Stimulated activated naive CD4-positive, alpha-beta T cell treated with Interleukin-2 at 50 U/mL for 16 hours (primary cell): ENCODE data around the gene RNU6-9.
"Not testable (repeated sequence)": the region's sequence is repeated elsewhere in the genome, so short reads cannot be mapped to it uniquely, and the experiment has no call there.

Experiments
- DNase-seq: peaks from one replicate; lab custom pipeline; 2025; lab: John Stamatoyannopoulos, UW

Gene RNU6-9

GRCh38 chr19:861756-862580, 31.3 kb upstream of the RNU6-9 start:
- peak; percentile 58 for DNase-seq

GRCh38 chr19:862581-863314, 30.5 kb upstream of the RNU6-9 start:
- DNase-seq, result peak; percentile 72

GRCh38 chr19:863315-863620, 30.0 kb upstream of the RNU6-9 start:
- DNase-seq, result no peak

GRCh38 chr19:866769-867300, 26.4 kb upstream of the RNU6-9 start:
- no peak for DNase-seq

DNA sequence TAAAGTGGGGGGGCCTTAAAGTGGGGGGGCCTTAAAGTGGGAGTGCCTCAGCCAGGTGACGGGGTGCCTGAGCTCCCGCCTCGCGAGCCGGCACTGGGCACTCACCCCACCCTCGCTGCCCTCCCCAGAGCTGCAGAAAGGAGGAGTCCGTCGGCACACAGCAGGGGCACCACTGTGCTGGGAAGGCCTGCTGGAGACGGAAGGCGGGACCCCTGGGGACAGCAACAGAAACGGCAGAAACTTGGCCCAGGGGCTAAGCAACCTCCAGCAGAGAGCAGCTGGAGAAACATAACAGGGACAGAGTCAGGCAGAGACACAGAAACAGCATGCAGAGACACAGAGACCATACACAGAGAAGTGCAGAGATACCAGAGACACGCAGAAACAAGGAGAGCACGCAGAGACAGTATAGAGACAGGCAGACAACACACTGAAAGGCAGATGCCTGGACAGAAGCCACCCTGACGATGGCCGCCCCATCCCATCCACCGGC, 25.9 kb upstream of the RNU6-9 start:
- no peak for DNase-seq

- DNase-seq, result no peak
These were observed 25.3 kb upstream of the RNU6-9 start for GRCh38 chr19:867855-868457.

DNA sequence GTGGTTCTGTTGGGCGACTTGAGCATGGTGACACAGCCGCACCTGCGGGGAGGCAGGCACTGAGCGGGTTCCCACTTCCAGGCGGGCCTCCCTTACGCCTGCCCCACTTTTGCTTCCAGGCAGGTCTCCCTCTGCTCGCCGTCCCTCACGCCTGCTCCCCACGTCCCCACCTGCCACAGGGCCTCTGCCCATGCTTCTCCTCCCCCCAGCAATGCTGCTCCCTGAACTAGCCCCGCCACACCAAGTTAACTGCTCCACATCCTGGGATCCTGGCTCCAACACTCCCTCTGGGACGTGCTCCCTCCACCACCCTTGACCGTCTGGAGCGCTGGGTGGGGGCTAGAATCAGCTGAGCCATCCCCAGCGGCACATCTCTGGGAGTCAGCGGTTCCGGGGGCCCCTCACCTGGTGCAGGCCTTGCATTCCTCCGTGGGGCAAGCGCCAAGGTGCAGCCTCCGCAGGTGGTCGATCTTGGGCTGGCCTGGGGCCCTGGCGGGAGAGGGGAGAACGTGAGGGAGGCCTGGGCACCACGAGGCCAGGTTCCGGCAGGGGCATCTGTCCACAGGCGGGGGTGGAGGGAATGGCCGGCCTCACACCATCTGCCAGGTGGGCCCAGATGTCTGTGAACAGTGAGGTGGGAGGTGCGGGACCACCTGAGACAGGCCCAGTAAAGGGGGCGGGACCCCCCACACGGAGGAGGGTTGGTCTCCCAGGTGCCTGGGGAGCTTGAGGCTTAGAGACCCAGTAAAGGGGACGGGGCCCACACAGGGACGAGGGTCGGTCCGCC, 24.6 kb upstream of the RNU6-9 start:
- no peak for DNase-seq

DNA sequence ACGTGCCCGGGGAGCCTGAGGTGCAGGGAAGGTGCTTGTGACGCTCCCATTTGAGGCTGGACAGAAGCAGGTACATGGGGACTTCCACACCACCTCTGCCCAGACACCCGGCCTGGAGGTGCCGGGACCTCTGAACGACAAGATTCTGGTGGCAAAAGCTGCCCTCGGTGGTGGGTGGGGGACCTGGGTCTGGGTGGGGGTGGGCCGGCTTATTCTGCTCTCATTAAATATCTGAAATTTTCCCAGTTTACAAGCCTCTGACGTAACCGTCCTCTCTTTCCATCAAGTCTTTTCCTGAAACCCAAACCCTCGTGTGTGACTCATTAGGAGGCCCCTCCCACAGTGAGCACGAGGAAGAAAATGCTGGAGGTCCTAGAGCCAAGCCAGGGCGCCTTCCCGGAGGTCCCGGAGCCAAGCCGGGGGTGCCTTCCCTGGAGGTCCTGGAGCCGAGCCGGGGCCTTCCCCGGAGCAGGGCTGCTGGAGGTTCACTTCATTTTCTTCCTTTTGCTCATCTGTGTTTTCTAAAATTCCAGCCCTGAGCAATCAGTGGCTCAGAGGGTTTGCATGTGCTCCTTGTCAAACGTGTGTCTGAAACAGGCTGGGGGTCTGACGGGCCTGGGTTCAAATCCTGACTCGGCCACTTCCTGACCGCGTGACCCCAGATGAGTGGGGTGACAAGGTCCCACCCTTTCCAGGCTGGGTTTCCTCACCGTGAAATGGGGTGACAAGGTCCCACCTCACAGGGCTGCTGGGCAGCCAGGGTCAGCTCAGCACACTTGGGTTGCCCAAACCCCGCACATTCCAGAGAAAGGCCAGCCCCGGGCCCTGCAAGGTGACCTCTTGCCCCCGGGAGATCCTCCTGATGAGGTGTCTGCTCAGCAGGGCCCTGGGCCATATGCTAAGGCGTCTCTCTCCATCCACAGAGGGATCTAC, 23.8 kb upstream of the RNU6-9 start:
- DNase-seq, result no peak

GRCh38 chr19:870314-870713, 23.0 kb upstream of the RNU6-9 start:
- no peak for DNase-seq

DNA sequence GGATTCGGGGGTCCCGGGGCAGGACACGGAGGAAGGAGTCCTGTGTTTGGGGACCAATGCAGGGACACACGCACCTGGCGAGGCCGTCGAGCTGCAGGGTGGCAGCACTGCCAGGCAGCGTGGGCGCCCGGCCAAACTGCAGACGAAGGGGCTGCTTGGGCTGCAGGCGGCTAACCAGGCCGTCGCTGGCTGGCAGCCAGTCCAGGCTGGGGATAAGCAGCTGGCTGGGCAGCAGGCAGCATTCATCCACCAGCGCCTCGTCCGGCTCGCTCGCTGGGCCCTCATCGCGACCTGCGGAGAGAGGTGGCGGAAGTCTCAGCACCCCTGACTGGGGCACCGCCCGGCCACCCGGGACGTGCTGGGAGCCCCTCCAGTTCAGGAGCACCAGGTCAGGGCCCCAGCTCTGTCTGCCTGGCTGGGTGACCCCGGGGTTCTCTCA, 22.3 kb upstream of the RNU6-9 start:
- DNase-seq, result no peak

DNA sequence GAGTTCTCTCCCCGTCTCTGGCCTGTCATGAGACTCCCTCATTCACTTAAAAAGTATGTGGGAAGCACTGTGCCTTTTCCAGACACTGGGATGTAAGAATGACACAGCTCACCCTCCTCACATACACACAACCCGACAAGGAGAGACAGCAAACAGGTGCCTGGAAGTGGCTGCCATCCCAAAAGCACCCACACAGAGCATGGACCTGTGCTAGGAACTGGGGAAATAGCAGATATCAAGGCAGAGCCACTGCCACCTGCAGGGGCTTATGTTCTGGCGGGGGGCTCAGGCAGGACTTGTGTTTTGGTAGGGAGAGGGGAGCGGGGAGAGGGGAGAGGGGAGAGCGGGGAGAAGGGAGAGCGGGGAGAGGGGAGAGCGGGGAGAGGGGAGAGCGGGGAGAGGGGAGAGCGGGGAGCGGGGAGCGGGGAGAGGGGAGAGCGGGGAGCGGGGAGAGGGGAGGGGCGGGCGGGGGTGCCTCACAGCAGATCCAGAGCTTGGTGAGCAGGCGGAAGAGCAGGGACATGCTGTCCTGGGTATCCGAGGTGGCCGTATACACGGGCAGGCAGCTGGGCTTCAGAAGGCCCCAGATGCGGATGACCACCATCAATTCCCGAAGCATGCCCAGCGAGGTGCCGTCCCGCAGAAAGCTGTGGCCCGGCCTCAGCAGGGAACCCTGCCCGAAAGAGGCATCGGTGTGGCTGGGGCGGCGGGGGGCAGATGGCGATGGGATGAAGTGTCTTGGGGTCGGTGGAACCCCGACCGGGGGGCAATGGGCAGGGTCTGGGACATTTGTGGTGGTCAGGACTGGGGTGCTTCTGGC, 21.6 kb upstream of the RNU6-9 start:
- no peak for DNase-seq

DNA sequence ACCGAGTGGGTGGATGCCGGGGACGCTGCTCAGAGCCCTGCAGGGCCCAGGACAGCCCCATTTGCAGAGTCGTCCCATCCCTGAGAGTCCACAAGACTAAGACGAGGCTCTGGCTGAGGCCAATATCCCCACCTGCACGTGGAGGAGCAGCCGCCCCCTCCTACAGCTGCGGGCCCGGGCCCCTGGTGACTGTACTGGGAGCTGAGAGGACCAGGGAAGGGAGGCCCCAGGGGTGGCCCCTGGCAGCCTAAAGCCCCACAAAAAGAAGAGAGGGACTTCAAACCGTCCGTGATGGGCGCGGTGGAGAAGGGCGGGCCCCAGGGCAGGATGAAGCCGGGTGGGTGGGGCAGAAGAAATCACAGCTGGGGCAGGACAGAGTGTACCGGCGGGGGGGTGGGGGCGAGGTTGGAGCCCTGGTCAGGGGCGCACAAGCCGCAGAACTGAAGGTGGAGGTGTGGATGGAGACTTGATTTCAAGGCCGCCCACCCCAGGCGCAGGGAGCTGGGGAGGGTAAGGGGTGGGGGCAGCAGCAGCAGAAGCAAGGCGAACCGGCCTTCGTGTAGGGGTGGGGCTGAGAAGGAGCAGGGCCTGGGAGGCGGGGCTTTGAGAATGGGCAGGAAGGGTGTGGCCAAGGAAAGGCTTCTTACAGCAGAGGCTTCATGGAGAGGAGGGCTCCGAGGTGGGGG, 20.9 kb upstream of the RNU6-9 start:
- peak; percentile 76 for DNase-seq

- peak; percentile 71 for DNase-seq
These were observed 20.2 kb upstream of the RNU6-9 start for GRCh38 chr19:873084-873483.

- DNase-seq, result no peak
These were observed 19.7 kb upstream of the RNU6-9 start for GRCh38 chr19:873561-874041.

GRCh38 chr19:875265-875879, 17.9 kb upstream of the RNU6-9 start:
- DNase-seq, result no peak

GRCh38 chr19:876089-876488, 17.2 kb upstream of the RNU6-9 start:
- DNase-seq, result no peak

DNA sequence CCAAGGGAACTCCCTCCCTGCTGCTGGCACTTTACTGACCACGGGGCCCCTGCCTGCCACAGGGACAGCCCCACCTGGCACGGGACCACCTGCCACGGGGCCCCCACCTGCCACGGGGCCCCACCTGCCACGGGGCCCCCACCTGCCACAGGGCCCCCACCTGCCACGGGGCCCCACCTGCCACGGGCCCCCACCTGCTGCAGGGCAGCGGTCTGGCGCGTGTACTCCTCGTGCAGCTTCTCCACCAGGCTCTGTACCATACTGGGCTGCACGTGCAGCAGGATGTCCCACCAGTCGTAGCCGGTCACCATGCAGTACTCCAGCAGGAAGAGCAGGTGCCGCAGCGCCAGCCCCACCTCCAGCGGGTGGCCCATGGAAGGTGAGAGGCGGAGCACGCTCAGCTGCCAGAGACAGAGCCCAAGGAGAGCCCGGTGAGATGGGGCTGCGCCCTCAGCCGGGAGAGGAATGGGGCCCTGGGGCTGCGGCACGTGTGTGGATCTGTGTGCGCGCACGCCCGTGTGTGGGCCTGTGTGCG, 16.4 kb upstream of the RNU6-9 start:
- no peak for DNase-seq

- DNase-seq, result not testable (repeated sequence)
These were observed 15.2 kb upstream of the RNU6-9 start for GRCh38 chr19:877992-878660.
